Ascending aorta (tissue), 2 donors: ENCODE measurements around the gene KRT40. TPM values are rescaled to one million over a fixed set of nuclear protein-coding genes. Genes with fewer than 3 reads are reported as not detected.

Source experiments
- DNase-seq, 2 donors: peaks; one replicate each; pipeline ENCODE4 v3.0.0-alpha.2; 2019; ENCODE audit warnings: low spot score in 2 of 2
- H3K27ac ChIP-seq, 2 donors: fragments of 200-600 bp; sonication (generic); one replicate each; pipeline ENCODE4 v1.5.1; 2016 to 2017; ENCODE audit warnings: mild to moderate bottlenecking in 1 of 2
- H3K27me3 ChIP-seq: fragments of 200-600 bp; sonication (generic); one replicate; pipeline ENCODE4 v1.5.1; 2017
- H3K36me3 ChIP-seq, 2 donors: fragments of 200-600 bp; sonication (generic); one replicate each; pipeline ENCODE4 v1.5.1; 2016
- H3K4me1 ChIP-seq, 2 donors: fragments of 200-600 bp; sonication (generic); one replicate each; pipeline ENCODE4 v1.5.1; 2016 to 2017; ENCODE audit warnings: mild to moderate bottlenecking in 1 of 2
- H3K4me3 ChIP-seq, 2 donors: fragments of 200-600 bp; sonication (generic); one replicate each; pipeline ENCODE4 v1.5.1; 2016 to 2017; ENCODE audit warnings: mild to moderate bottlenecking in 1 of 2
- H3K9me3 ChIP-seq, 2 donors: fragments of 200-600 bp; sonication (generic); one replicate each; pipeline ENCODE4 v1.5.1; 2016
- intact Hi-C: fragments of 100-400 bp; cut with DNase I; formaldehyde crosslinking; loops from one replicate; pipeline ENCODE4 v1.15.1; 2023
- total RNA-seq: library from RNA; depleted of rRNA; stranded (reverse); fragments of >200 nt; gene quantifications from one replicate; pipeline ENCODE4 v1.1.0, GENCODE V29; 2016
- TF ChIP-seq, protein P1 (sequence below), 3 experiments: fragments of 200-600 bp in 2 of 3; fragments of 450-650 bp in 1 of 3; sonication (generic) in 2 of 3; IDR thresholded peaks; one replicate each; pipeline ENCODE4 v1.5.1; 2016 to 2019; ENCODE audit warnings: antibody characterized with exemption in 3 of 3, mild to moderate bottlenecking in 1 of 3, moderate library complexity in 1 of 3

Gene KRT40
- total RNA-seq, 1 donor from 2014 or later, result not detected

- intact Hi-C loops, result no loop called here
- TF ChIP-seq, protein P1, sequence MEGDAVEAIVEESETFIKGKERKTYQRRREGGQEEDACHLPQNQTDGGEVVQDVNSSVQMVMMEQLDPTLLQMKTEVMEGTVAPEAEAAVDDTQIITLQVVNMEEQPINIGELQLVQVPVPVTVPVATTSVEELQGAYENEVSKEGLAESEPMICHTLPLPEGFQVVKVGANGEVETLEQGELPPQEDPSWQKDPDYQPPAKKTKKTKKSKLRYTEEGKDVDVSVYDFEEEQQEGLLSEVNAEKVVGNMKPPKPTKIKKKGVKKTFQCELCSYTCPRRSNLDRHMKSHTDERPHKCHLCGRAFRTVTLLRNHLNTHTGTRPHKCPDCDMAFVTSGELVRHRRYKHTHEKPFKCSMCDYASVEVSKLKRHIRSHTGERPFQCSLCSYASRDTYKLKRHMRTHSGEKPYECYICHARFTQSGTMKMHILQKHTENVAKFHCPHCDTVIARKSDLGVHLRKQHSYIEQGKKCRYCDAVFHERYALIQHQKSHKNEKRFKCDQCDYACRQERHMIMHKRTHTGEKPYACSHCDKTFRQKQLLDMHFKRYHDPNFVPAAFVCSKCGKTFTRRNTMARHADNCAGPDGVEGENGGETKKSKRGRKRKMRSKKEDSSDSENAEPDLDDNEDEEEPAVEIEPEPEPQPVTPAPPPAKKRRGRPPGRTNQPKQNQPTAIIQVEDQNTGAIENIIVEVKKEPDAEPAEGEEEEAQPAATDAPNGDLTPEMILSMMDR (IDR thresholded peaks at IDR 0.05), result no peak
Measured at GRCh38 chr17:40981115-40981514, 3.0 kb downstream of the KRT40 start.

GRCh38 chr17:40980596-40980995 is 3.5 kb downstream of the KRT40 start:
- intact Hi-C loops, result no loop called here
- no peak for DNase-seq
- Histone ChIP-seq H3K36me3 (no peaks in the 10 kb centered on the region), H3K4me3 (no peak overlapping the region), H3K27me3 (no peaks in the 10 kb centered on the region), H3K9me3 (no peaks in the 10 kb centered on the region), H3K4me1 (no peaks in the 10 kb centered on the region), H3K27ac (no peak overlapping the region)
- TF ChIP-seq, protein P1 (IDR thresholded peaks at IDR 0.05), result no peak

More at GRCh38 chr17:40981115-40981514, 3.0 kb downstream of the KRT40 start:
- Histone ChIP-seq H3K27me3 (no peaks in the 10 kb centered on the region), H3K27ac (no peak overlapping the region), H3K36me3 (no peaks in the 10 kb centered on the region), H3K9me3 (no peaks in the 10 kb centered on the region), H3K4me1 (no peaks in the 10 kb centered on the region), H3K4me3 (no peak overlapping the region)
- DNase-seq, result no peak

DNA sequence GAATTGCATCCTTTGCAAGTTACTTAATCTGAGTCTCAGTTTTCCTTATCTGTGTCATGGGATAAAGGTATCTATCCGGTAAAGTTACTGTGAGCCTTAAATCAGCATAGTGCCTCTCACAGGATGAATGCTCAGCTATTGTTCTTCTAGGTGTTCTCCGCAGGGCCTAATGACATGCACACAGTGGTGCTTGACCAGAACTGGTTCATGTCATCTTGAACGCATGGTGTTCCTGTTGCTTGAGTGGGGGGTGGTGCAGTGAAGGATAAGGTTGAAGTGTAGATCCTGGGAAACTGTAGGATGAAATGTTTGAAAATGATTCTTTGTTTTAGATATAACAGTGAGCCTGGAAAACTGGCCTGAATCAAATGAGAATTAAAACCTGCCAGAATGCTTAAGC is 4.0 kb downstream of the KRT40 start:
- intact Hi-C loops, result no loop called here
- H3K4me1 ChIP-seq, result no peaks in the 10 kb centered on the region
- H3K36me3 ChIP-seq, result no peaks in the 10 kb centered on the region
- no peak overlapping the region for H3K4me3 ChIP-seq
- TF ChIP-seq, protein P1 (IDR thresholded peaks at IDR 0.05), result no peak
- no peaks in the 10 kb centered on the region for H3K27me3 ChIP-seq
- no peak for DNase-seq
- no peak overlapping the region for H3K27ac ChIP-seq
- H3K9me3 ChIP-seq, result no peaks in the 10 kb centered on the region

- no peaks in the 10 kb centered on the region for H3K27me3 ChIP-seq
- intact Hi-C loops, result no loop called here
- no peak for DNase-seq
- TF ChIP-seq, protein P1 (IDR thresholded peaks at IDR 0.05), result no peak
- no peak overlapping the region for H3K27ac ChIP-seq
- H3K9me3 ChIP-seq, result no peaks in the 10 kb centered on the region
- H3K4me1 ChIP-seq, result no peaks in the 10 kb centered on the region
- no peaks in the 10 kb centered on the region for H3K36me3 ChIP-seq
- H3K4me3 ChIP-seq, result no peak overlapping the region
Measured at GRCh38 chr17:40978575-40979151, 5.5 kb downstream of the KRT40 start.

DNA sequence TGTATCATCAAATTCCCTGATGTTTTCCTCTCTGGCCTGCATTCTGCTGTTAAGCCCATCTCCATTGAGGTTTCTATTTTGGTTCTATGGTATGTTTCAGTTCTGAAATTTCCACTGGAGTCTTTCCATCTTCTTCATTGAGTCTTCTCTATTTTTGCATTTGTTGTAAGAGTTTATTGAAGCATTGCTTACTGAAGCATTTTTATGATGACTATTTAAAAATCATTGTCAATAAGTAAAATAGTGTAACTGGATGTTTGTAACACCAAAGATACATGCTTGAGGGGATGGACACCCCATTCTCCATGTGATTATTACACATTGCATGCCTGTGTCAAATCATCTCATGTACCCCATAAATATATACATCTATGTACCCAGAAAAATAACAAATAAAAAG is 8.6 kb downstream of the KRT40 start:
- Histone ChIP-seq H3K4me3 (no peak overlapping the region), H3K27ac (no peak overlapping the region), H3K9me3 (no peaks in the 10 kb centered on the region), H3K27me3 (no peaks in the 10 kb centered on the region), H3K4me1 (no peaks in the 10 kb centered on the region), H3K36me3 (no peaks in the 10 kb centered on the region)
- intact Hi-C loops, result no loop called here
- no peak for DNase-seq
- TF ChIP-seq, protein P1 (IDR thresholded peaks at IDR 0.05), result no peak

DNA sequence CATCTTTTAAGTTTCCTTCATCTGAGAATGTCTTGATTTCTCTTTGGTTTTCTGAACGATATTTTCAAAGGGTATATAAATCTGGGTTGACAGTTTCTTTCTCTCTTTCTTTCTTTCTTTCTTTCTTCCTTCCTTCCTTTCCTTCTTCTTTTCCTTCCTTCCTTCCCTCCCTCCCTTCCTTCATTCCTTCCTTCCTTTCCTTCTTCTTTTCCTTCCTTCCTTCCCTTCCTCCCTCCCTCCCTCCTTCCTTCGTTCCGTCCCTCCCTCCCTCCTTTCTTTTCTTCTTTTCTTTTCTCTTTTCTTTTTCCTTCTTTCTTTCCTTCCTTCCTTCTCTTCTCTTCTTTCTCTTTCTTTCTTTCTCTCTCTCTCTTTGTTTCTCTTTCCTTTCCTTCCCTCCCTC is 9.8 kb downstream of the KRT40 start:
- Histone ChIP-seq H3K4me1 (no peaks in the 10 kb centered on the region), H3K27me3 (no peaks in the 10 kb centered on the region), H3K4me3 (no peak overlapping the region), H3K36me3 (no peaks in the 10 kb centered on the region), H3K27ac (no peak overlapping the region), H3K9me3 (no peaks in the 10 kb centered on the region)
- TF ChIP-seq, protein P1 (IDR thresholded peaks at IDR 0.05), result no peak
- DNase-seq, result no peak
- intact Hi-C loops, result no loop called here
